ENCODE data around the gene ETHE1.

ETHE1 gene

DNA sequence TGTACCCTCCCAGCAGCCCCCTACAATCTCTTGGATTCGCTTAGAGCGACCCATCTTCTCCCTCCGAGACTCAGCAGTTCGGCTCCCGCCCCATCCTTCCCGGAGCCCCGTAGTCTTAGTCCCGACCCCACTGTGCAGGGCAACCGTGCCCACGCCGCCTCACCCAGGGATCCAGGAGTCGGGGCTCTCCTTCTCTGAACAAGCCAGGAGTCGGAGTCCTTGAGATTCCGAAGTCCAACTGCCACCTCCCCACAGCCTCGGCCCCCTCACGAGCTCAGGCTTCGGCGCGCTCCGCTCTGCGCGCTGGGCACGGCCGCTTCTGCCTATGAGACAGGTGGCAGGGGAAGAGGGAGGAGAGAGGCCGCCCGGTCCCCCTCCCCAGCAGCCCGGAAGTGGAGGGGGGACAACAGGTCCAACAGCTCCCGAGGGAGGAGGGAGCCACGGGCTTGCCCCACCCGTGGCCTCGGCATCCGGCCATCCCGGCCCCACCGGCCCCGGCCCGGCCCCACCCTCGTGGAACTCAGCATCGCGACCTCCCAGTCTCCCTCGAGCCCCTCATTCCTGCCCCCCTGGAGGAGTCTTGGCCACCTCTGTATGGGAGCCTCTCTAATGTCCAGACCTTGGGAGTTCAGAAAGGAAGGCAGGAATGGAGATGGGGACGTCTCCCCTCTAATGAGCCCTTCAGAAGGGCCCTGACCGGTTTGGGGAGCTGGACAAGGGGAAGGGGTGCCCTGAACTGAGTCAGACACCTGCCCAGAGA is 22.4 kb downstream of the ETHE1 start, which contains the start of gene PHLDB3:
TSS of gene PHLDB3 (minus strand) at position 321 of the 760 bp plus-strand sequence. CDS start 628 bp downstream, outside the sequence.
- no peaks in the 10 kb centered on the region for H3K27me3 ChIP-seq (replicated peaks; ENCODE audit: control insufficient read depth, insufficient read depth, low read length)
- TF ChIP-seq, protein P1, sequence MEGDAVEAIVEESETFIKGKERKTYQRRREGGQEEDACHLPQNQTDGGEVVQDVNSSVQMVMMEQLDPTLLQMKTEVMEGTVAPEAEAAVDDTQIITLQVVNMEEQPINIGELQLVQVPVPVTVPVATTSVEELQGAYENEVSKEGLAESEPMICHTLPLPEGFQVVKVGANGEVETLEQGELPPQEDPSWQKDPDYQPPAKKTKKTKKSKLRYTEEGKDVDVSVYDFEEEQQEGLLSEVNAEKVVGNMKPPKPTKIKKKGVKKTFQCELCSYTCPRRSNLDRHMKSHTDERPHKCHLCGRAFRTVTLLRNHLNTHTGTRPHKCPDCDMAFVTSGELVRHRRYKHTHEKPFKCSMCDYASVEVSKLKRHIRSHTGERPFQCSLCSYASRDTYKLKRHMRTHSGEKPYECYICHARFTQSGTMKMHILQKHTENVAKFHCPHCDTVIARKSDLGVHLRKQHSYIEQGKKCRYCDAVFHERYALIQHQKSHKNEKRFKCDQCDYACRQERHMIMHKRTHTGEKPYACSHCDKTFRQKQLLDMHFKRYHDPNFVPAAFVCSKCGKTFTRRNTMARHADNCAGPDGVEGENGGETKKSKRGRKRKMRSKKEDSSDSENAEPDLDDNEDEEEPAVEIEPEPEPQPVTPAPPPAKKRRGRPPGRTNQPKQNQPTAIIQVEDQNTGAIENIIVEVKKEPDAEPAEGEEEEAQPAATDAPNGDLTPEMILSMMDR (IDR thresholded peaks at IDR 0.05; ENCODE audit: insufficient read depth, low read length, poor library complexity, severe bottlenecking), result no peak
- H3K36me3 ChIP-seq (ENCODE audit: control insufficient read depth, insufficient read depth, low read length), result no peaks in the 10 kb centered on the region; the same call in none of the 2 replicates
- no peak for DNase-seq (ENCODE audit: extremely low read depth, insufficient read length)
- H3K4me3 ChIP-seq (replicated peaks; ENCODE audit: low read depth, low read length), result peak within 1 kb of the TSS; percentile 86

DNA sequence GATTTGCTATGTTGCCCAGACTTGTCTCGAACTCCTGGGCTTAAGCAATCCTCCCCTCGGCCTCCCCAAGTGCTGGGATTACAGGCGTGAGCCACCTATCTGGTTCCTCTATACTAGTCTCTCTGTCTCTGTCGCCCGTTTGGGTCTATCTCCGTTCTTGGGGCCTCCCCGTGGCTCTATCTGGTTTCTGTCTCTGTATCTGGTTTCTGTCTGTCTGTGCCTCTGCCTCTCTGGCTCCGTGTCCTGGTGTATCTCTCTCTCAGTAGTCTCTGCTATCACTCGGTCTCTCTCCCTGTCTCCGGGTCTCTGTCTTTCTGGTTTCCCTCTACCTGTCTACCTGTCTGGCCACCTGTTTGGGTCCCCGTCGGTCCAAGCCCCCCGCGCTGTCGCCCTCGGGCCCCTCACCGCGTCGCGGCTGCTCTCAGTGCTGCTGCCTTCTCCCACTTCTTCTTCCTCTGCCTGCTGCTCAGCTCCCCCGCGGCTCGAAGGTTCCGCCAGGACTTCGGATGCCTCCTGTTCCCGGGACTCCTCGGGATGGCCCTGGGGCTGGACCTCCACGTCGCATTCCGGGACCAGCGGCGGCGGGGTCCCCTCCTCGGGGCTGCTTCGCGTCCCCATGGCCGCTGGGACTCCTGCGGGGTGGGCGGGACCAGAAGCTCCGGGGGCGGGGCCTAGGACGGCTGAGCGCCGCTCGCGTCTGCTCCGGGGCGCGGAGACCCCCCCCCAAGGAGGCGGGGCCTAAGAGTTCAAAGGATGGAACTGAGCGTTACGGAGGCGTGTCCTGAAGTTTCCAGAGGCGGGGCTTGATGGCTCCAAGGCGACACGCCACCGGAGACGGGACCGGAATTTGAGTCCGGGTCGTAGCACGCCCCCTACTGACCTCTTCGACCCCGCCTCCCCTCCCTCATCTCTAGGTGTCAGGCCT is 23.2 kb downstream of the ETHE1 start:
- peak overlapping the region; percentile 86 for H3K4me3 ChIP-seq (replicated peaks; ENCODE audit: low read depth, low read length)
- H3K36me3 ChIP-seq (ENCODE audit: control insufficient read depth, insufficient read depth, low read length), result no peaks in the 10 kb centered on the region; the same call in none of the 2 replicates
- DNase-seq (ENCODE audit: extremely low read depth, insufficient read length), result peak; percentile 91
- no peaks in the 10 kb centered on the region for H3K27me3 ChIP-seq (replicated peaks; ENCODE audit: control insufficient read depth, insufficient read depth, low read length)
- TF ChIP-seq, protein P1 (IDR thresholded peaks at IDR 0.05; ENCODE audit: insufficient read depth, low read length, poor library complexity, severe bottlenecking), result peak; percentile 54

DNA sequence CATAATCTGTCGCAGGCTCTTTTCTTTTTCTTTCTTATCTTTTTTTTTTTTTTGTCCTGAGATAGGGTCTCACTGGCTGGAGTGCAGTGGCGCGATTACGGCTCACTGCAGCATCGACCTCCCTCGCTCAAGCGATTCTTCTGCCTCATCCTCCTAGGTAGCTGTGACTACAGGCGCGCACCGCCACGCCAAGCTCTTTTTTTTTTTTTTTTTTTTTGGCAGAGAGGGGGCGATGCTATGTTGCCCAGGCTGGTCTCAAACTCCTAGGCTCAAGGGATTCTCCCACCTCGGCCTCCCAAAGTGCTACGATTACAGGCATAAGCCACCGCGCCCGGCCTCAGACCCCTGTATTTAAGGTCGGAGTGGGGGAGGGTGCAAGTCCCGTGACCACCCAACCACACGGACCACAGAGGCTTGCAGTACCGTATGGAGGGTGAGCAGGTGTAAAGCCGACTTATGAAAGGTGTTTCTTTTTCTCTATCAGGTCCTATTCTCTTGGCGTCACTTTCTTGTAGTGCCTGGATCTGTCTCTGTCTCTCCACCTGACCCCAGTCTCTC is 24.5 kb downstream of the ETHE1 start:
- Histone ChIP-seq H3K36me3 (ENCODE audit: control insufficient read depth, insufficient read depth, low read length) (no peaks in the 10 kb centered on the region; the same call in none of the 2 replicates), H3K27me3 (replicated peaks; ENCODE audit: control insufficient read depth, insufficient read depth, low read length) (no peaks in the 10 kb centered on the region), H3K4me3 (replicated peaks; ENCODE audit: low read depth, low read length) (no peak overlapping the region)
- TF ChIP-seq, protein P1 (IDR thresholded peaks at IDR 0.05; ENCODE audit: insufficient read depth, low read length, poor library complexity, severe bottlenecking), result no peak
- no peak for DNase-seq (ENCODE audit: extremely low read depth, insufficient read length)

DNA sequence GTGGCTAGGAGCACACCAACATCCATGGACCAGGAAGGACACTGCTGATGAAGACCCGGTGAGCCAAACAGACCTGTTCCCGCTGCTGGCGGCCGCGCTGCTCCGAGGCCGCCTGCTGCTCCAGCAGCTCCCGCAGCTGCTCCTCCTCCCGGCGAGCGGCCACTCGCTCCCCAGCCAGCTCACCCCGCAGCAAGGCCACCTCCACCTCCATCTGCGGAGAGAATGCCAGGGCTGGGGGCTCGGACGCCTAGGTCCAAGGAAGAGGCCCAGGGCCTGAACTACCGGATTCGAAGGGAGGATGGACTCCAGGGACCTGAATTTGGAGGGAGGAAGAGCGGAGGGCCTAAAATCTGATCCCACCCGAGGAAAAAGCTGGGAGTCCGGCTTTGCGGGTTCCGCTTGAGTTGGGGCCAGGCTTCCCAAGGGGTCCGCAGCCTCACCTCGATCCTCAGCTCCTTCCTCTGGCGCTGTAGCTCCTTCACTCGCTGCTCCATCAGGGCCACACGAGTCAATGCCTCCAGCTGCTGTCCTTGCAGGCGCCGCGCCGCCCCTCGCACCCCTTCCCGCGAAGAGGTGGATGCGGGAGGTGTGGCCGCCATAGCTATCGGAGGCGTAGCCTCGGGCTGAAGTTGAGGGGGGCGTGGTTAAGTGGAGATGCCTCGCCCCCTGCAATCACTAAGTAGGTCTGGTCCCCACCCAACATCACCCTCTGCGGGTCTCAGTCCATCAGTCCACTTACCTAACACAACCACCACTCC is 25.2 kb downstream of the ETHE1 start:
- Histone ChIP-seq H3K27me3 (replicated peaks; ENCODE audit: control insufficient read depth, insufficient read depth, low read length) (no peaks in the 10 kb centered on the region), H3K4me3 (replicated peaks; ENCODE audit: low read depth, low read length) (no peak overlapping the region), H3K36me3 (ENCODE audit: control insufficient read depth, insufficient read depth, low read length) (no peaks in the 10 kb centered on the region; the same call in none of the 2 replicates)
- TF ChIP-seq, protein P1 (IDR thresholded peaks at IDR 0.05; ENCODE audit: insufficient read depth, low read length, poor library complexity, severe bottlenecking), result no peak
- no peak for DNase-seq (ENCODE audit: extremely low read depth, insufficient read length)

DNA sequence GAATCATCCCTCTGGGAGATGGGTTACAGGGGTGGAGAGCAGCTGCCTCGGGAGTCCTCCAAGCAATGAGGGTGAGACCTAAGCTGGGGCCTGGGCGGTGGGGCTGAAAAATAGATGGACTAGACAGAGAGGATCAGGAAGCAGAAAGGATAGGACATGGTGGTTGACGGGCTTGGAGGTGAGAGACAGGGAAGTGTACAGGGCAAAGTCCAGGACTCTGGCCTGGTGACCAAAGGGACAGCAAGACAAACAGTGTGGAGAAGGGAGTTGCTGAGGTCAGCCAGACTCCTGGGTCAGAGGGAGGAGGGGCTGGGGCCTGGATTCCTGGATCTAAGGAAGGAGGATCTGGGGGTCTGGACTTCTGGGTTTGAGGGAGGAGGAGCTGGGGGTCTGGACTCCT is 28.0 kb downstream of the ETHE1 start:
- Histone ChIP-seq H3K36me3 (ENCODE audit: control insufficient read depth, insufficient read depth, low read length) (peaks cover 4% of the 10 kb centered on the region), H3K4me3 (replicated peaks; ENCODE audit: low read depth, low read length) (no peak overlapping the region), H3K27me3 (replicated peaks; ENCODE audit: control insufficient read depth, insufficient read depth, low read length) (no peaks in the 10 kb centered on the region)
- no peak for DNase-seq (ENCODE audit: extremely low read depth, insufficient read length)
- TF ChIP-seq, protein P1 (IDR thresholded peaks at IDR 0.05; ENCODE audit: insufficient read depth, low read length, poor library complexity, severe bottlenecking), result no peak
